ENCODE data around the gene IFITM2. TPM values are rescaled to one million over a fixed set of nuclear protein-coding genes. Genes with fewer than 3 reads are reported as not detected.
"Not testable (repeated sequence)": the region's sequence is repeated elsewhere in the genome, so short reads cannot be mapped to it uniquely, and the experiment has no call there.

The IFITM2 gene
- total and polyA plus RNA-seq, 4 donors = 26.3 to 132 (median 58.9) TPM

GRCh38 chr11:299081-299891 is 8.3 kb upstream of the IFITM2 start, which contains the start of gene IFITM5:
IFITM5 (minus strand) TSS chr11:299526; CDS start chr11:299490, 36 bp downstream.
- H3K9me3 ChIP-seq (ENCODE audit: control insufficient read depth, insufficient read depth, low read length) = no peaks in the 10 kb centered on the region
- peaks cover 5% of the 10 kb centered on the region for H3K36me3 ChIP-seq (ENCODE audit: control insufficient read depth, insufficient read depth, low read length)
- no peak within 1 kb of the TSS for H3K27ac ChIP-seq (ENCODE audit: low read depth, low read length)
- H3K27me3 ChIP-seq (ENCODE audit: control insufficient read depth, insufficient read depth, low read length) = peaks cover 2% of the 10 kb centered on the region
- peaks cover 8% of the 10 kb centered on the region for H3K4me1 ChIP-seq (ENCODE audit: control insufficient read depth, insufficient read depth, low read length)
- WGBS (ENCODE audit: insufficient coverage) = 91% methylated on average over 20 of the region's 40 CpGs
- no peak within 1 kb of the TSS for H3K4me3 ChIP-seq (ENCODE audit: low read depth, low read length)
- no peak for DNase-seq (ENCODE audit: low read depth in 4 of 6, low spot score in 6 of 6)

GRCh38 chr11:299951-300735 is 7.5 kb upstream of the IFITM2 start:
- Histone ChIP-seq H3K9me3 (ENCODE audit: control insufficient read depth, insufficient read depth, low read length) (no peaks in the 10 kb centered on the region), H3K36me3 (ENCODE audit: control insufficient read depth, insufficient read depth, low read length) (no peaks in the 10 kb centered on the region), H3K27ac (ENCODE audit: low read depth, low read length) (no peak overlapping the region), H3K4me3 (ENCODE audit: low read depth, low read length) (no peak overlapping the region), H3K27me3 (ENCODE audit: control insufficient read depth, insufficient read depth, low read length) (peaks cover 2% of the 10 kb centered on the region), H3K4me1 (ENCODE audit: control insufficient read depth, insufficient read depth, low read length) (peaks cover 8% of the 10 kb centered on the region)
- DNase-seq (ENCODE audit: low read depth in 4 of 6, low spot score in 6 of 6) = no peak
- WGBS (ENCODE audit: insufficient coverage) = 32% methylated on average over 15 of the region's 20 CpGs

GRCh38 chr11:303363-303762 is 4.3 kb upstream of the IFITM2 start:
- H3K27me3 ChIP-seq (ENCODE audit: control insufficient read depth, insufficient read depth, low read length) = peaks cover 5% of the 10 kb centered on the region
- H3K4me1 ChIP-seq (ENCODE audit: control insufficient read depth, insufficient read depth, low read length) = peaks cover 17% of the 10 kb centered on the region
- H3K36me3 ChIP-seq (ENCODE audit: control insufficient read depth, insufficient read depth, low read length) = no peaks in the 10 kb centered on the region
- H3K9me3 ChIP-seq (ENCODE audit: control insufficient read depth, insufficient read depth, low read length) = no peaks in the 10 kb centered on the region
- no peak for DNase-seq (ENCODE audit: low read depth in 4 of 6, low spot score in 6 of 6)
- H3K4me3 ChIP-seq (ENCODE audit: low read depth, low read length) = no peak overlapping the region
- H3K27ac ChIP-seq (ENCODE audit: low read depth, low read length) = no peak overlapping the region
- 94% methylated on average over 6 of the region's 12 CpGs for WGBS (ENCODE audit: insufficient coverage)

GRCh38 chr11:304061-304506 is 3.5 kb upstream of the IFITM2 start:
- no peaks in the 10 kb centered on the region for H3K36me3 ChIP-seq (ENCODE audit: control insufficient read depth, insufficient read depth, low read length)
- H3K4me3 ChIP-seq (ENCODE audit: low read depth, low read length) = no peak overlapping the region
- no peak for DNase-seq (ENCODE audit: low read depth in 4 of 6, low spot score in 6 of 6)
- 87% methylated on average over 51 of the region's 52 CpGs for WGBS (ENCODE audit: insufficient coverage)
- no peaks in the 10 kb centered on the region for H3K9me3 ChIP-seq (ENCODE audit: control insufficient read depth, insufficient read depth, low read length)
- H3K4me1 ChIP-seq (ENCODE audit: control insufficient read depth, insufficient read depth, low read length) = peaks cover 17% of the 10 kb centered on the region
- H3K27me3 ChIP-seq (ENCODE audit: control insufficient read depth, insufficient read depth, low read length) = peaks cover 6% of the 10 kb centered on the region
- H3K27ac ChIP-seq (ENCODE audit: low read depth, low read length) = no peak overlapping the region

GRCh38 chr11:304915-305843 is 2.4 kb upstream of the IFITM2 start:
- peak in 5 of 6 donors; percentile 15 to 89 (median 46) for DNase-seq (ENCODE audit: low read depth in 4 of 6, low spot score in 6 of 6)
- H3K36me3 ChIP-seq (ENCODE audit: control insufficient read depth, insufficient read depth, low read length) = no peaks in the 10 kb centered on the region
- H3K27ac ChIP-seq (ENCODE audit: low read depth, low read length) = no peak overlapping the region
- 25% methylated on average over 16 of the region's 19 CpGs for WGBS (ENCODE audit: insufficient coverage)
- peaks cover 11% of the 10 kb centered on the region for H3K4me1 ChIP-seq (ENCODE audit: control insufficient read depth, insufficient read depth, low read length)
- H3K4me3 ChIP-seq (ENCODE audit: low read depth, low read length) = no peak overlapping the region
- no peaks in the 10 kb centered on the region for H3K9me3 ChIP-seq (ENCODE audit: control insufficient read depth, insufficient read depth, low read length)
- peaks cover 6% of the 10 kb centered on the region for H3K27me3 ChIP-seq (ENCODE audit: control insufficient read depth, insufficient read depth, low read length)

- WGBS (ENCODE audit: insufficient coverage) = 61% methylated on average over 8 of the region's 10 CpGs
- DNase-seq (ENCODE audit: low read depth in 4 of 6, low spot score in 6 of 6) = no peak
Observed at GRCh38 chr11:305844-306211, 1.8 kb upstream of the IFITM2 start.

GRCh38 chr11:306645-307371 is 808 bp upstream of the IFITM2 start:
- Histone ChIP-seq H3K4me3 (ENCODE audit: low read depth, low read length) (no peak overlapping the region), H3K9me3 (ENCODE audit: control insufficient read depth, insufficient read depth, low read length) (no peaks in the 10 kb centered on the region), H3K27me3 (ENCODE audit: control insufficient read depth, insufficient read depth, low read length) (peaks cover 8% of the 10 kb centered on the region), H3K4me1 (ENCODE audit: control insufficient read depth, insufficient read depth, low read length) (peaks cover 9% of the 10 kb centered on the region), H3K27ac (ENCODE audit: low read depth, low read length) (no peak overlapping the region), H3K36me3 (ENCODE audit: control insufficient read depth, insufficient read depth, low read length) (no peaks in the 10 kb centered on the region)
- DNase-seq (ENCODE audit: low read depth in 4 of 6, low spot score in 6 of 6) = no peak
- 89% methylated on average over 17 of the region's 17 CpGs for WGBS (ENCODE audit: insufficient coverage)

More at GRCh38 chr11:305844-306211, 1.8 kb upstream of the IFITM2 start:
- no peaks in the 10 kb centered on the region for H3K9me3 ChIP-seq (ENCODE audit: control insufficient read depth, insufficient read depth, low read length)
- peaks cover 6% of the 10 kb centered on the region for H3K27me3 ChIP-seq (ENCODE audit: control insufficient read depth, insufficient read depth, low read length)
- no peaks in the 10 kb centered on the region for H3K36me3 ChIP-seq (ENCODE audit: control insufficient read depth, insufficient read depth, low read length)
- no peak overlapping the region for H3K4me3 ChIP-seq (ENCODE audit: low read depth, low read length)
- H3K4me1 ChIP-seq (ENCODE audit: control insufficient read depth, insufficient read depth, low read length) = peaks cover 9% of the 10 kb centered on the region
- H3K27ac ChIP-seq (ENCODE audit: low read depth, low read length) = no peak overlapping the region

GRCh38 chr11:308740-309665 is 1.4 kb downstream of the IFITM2 start:
- Histone ChIP-seq H3K27me3 (ENCODE audit: control insufficient read depth, insufficient read depth, low read length) (peaks cover 26% of the 10 kb centered on the region), H3K4me1 (ENCODE audit: control insufficient read depth, insufficient read depth, low read length) (peaks cover 18% of the 10 kb centered on the region), H3K4me3 (ENCODE audit: low read depth, low read length) (peak overlapping the region; percentile 14), H3K27ac (ENCODE audit: low read depth, low read length) (peak overlapping the region; percentile 45)
- not testable (repeated sequence) for H3K9me3 ChIP-seq (ENCODE audit: control insufficient read depth, insufficient read depth, low read length); DNase-seq (ENCODE audit: low read depth in 4 of 6, low spot score in 6 of 6); H3K36me3 ChIP-seq (ENCODE audit: control insufficient read depth, insufficient read depth, low read length)
- WGBS (ENCODE audit: insufficient coverage) = 70% methylated on average over 14 of the region's 24 CpGs
